Measurements from ENCODE around the gene ECEL1. TPM values are rescaled to one million over a fixed set of nuclear protein-coding genes. Genes with fewer than 3 reads are reported as not detected.

The ECEL1 gene
- total and polyA plus RNA-seq, 2 donors (not counting 1 experiment from before 2014, with no cell fraction given), result 0.47 TPM; not detected in 1

GRCh38 chr2:232483311-232483922 is 4.2 kb downstream of the ECEL1 start:
- Histone ChIP-seq H3K9me3 (ENCODE audit: control extremely low read depth in 1 of 3, control insufficient read depth in 2 of 3, insufficient read depth in 1 of 3, low read length in 2 of 3) (no peaks in the 10 kb centered on the region), H4K20me1 (ENCODE audit: control insufficient read depth, insufficient read depth, low read length, poor library complexity, severe bottlenecking) (no peaks in the 10 kb centered on the region), H3K27ac (ENCODE audit: low read length in 2 of 2) (no peak overlapping the region), H3K4me2 (replicated peaks; ENCODE audit: low read depth, low read length, poor library complexity, severe bottlenecking) (no peak overlapping the region), H3K4me3 (ENCODE audit: control extremely low read depth in 1 of 5, extremely low read depth in 1 of 5, insufficient read depth in 1 of 5, low read depth in 2 of 5, low read length in 4 of 5) (no peak overlapping the region), H3K27me3 (replicated peaks in 1 of 4; ENCODE audit: control extremely low read depth in 1 of 4, control insufficient read depth in 3 of 4, insufficient read depth in 4 of 4, low read length in 3 of 4) (peaks cover 0 to 22% (median 2%) of the 10 kb centered on the region in 4 experiments), H3K36me3 (replicated peaks in 1 of 2; ENCODE audit: control extremely low read depth in 1 of 2, control insufficient read depth in 1 of 2, extremely low read depth in 1 of 2, insufficient read depth in 2 of 2, low read length in 1 of 2) (no peaks in the 10 kb centered on the region), H3K9ac (ENCODE audit: low read length) (no peak overlapping the region), H3K79me2 (ENCODE audit: control insufficient read depth, insufficient read depth, low read length) (no peaks in the 10 kb centered on the region), H3K4me1 (ENCODE audit: control insufficient read depth in 2 of 2, insufficient read depth in 2 of 2, low read length in 2 of 2) (peaks cover 7 to 11% of the 10 kb centered on the region in 2 donors), H2AFZ (ENCODE audit: insufficient read depth, low read depth, low read length, poor library complexity, severe bottlenecking) (no peak overlapping the region)
- Mint-ChIP-seq H3K27ac (no peak overlapping the region), H3K4me3 (no peak overlapping the region), H3K4me1 (peaks cover 6% of the 10 kb centered on the region), H3K9me3 (ENCODE audit: insufficient read depth) (no peaks in the 10 kb centered on the region), H3K27me3 (peaks cover 17% of the 10 kb centered on the region)
- DNase-seq (no peak), ATAC-seq (ENCODE audit: low read depth) (no peak)
- ChIA-PET CTCF (no interaction called here), POLR2A (no interaction called here)
- TF ChIP-seq CTCF (IDR thresholded peaks at IDR 0.05), result no peak
- no peak for TF ChIP-seq EZH2 (IDR thresholded peaks at IDR 0.05; ENCODE audit: borderline replicate concordance, insufficient read depth, low read depth, low read length, poor library complexity, severe bottlenecking)
- 95% methylated on average over 8 of the region's 10 CpGs for WGBS (ENCODE audit: insufficient coverage)
- intact Hi-C loops (cut with micrococcal nuclease), result no loop called here

GRCh38 chr2:232482301-232483238 is 5.1 kb downstream of the ECEL1 start:
- intact Hi-C loops (cut with micrococcal nuclease), result no loop called here
- 87% methylated on average over 16 of the region's 31 CpGs for WGBS (ENCODE audit: insufficient coverage)
- Mint-ChIP-seq H3K27me3 (peaks cover 19% of the 10 kb centered on the region), H3K4me3 (no peak overlapping the region), H3K27ac (no peak overlapping the region), H3K4me1 (peaks cover 5% of the 10 kb centered on the region), H3K9me3 (ENCODE audit: insufficient read depth) (no peaks in the 10 kb centered on the region)
- H3K9me3 ChIP-seq (ENCODE audit: control extremely low read depth in 1 of 3, control insufficient read depth in 2 of 3, insufficient read depth in 1 of 3, low read length in 2 of 3), result no peaks in the 10 kb centered on the region
- peaks cover 0 to 19% (median 2%) of the 10 kb centered on the region in 4 experiments for H3K27me3 ChIP-seq (replicated peaks in 1 of 4; ENCODE audit: control extremely low read depth in 1 of 4, control insufficient read depth in 3 of 4, insufficient read depth in 4 of 4, low read length in 3 of 4)
- H3K27ac ChIP-seq (ENCODE audit: low read length in 2 of 2), result no peak overlapping the region
- H3K36me3 ChIP-seq (replicated peaks in 1 of 2; ENCODE audit: control extremely low read depth in 1 of 2, control insufficient read depth in 1 of 2, extremely low read depth in 1 of 2, insufficient read depth in 2 of 2, low read length in 1 of 2), result no peaks in the 10 kb centered on the region
- H3K9ac ChIP-seq (ENCODE audit: low read length), result no peak overlapping the region
- no peak overlapping the region for H3K4me3 ChIP-seq (ENCODE audit: control extremely low read depth in 1 of 5, extremely low read depth in 1 of 5, insufficient read depth in 1 of 5, low read depth in 2 of 5, low read length in 4 of 5)
- H3K79me2 ChIP-seq (ENCODE audit: control insufficient read depth, insufficient read depth, low read length), result no peaks in the 10 kb centered on the region
- CTCF ChIA-PET, result no interaction called here
- peaks cover 7 to 11% of the 10 kb centered on the region in 2 donors for H3K4me1 ChIP-seq (ENCODE audit: control insufficient read depth in 2 of 2, insufficient read depth in 2 of 2, low read length in 2 of 2)
- POLR2A ChIA-PET, result no interaction called here
- H4K20me1 ChIP-seq (ENCODE audit: control insufficient read depth, insufficient read depth, low read length, poor library complexity, severe bottlenecking), result no peaks in the 10 kb centered on the region
- no peak for DNase-seq
- H2AFZ ChIP-seq (ENCODE audit: insufficient read depth, low read depth, low read length, poor library complexity, severe bottlenecking), result no peak overlapping the region
- no peak for TF ChIP-seq CTCF (IDR thresholded peaks at IDR 0.05)
- TF ChIP-seq EZH2 (IDR thresholded peaks at IDR 0.05; ENCODE audit: borderline replicate concordance, insufficient read depth, low read depth, low read length, poor library complexity, severe bottlenecking), result no peak
- H3K4me2 ChIP-seq (replicated peaks; ENCODE audit: low read depth, low read length, poor library complexity, severe bottlenecking), result no peak overlapping the region
- ATAC-seq (ENCODE audit: low read depth), result no peak

Measured in B cell (primary cell).